Measurements from ENCODE around the gene GALNT18. TPM values are rescaled to one million over a fixed set of nuclear protein-coding genes. Genes with fewer than 3 reads are reported as not detected.
A peak's percentile ranks its signal among the peaks of the same experiment; 100 is the strongest.

Gene GALNT18
- total RNA-seq, 4 donors from 2014 or later: 3.5 to 31.4 (median 11.1) TPM

- TF ChIP-seq POLR2A (IDR thresholded peaks at IDR 0.05) (no peak), CTCF (IDR thresholded peaks at IDR 0.05) (no peak)
- H3K36me3 ChIP-seq: no peaks in the 10 kb centered on the region
- H3K4me1 ChIP-seq: no peaks in the 10 kb centered on the region
- H3K9me3 ChIP-seq: no peaks in the 10 kb centered on the region
- no peaks in the 10 kb centered on the region for H3K27me3 ChIP-seq
- H3K4me3 ChIP-seq: no peak overlapping the region
- H3K27ac ChIP-seq: no peak overlapping the region
- DNase-seq: no peak
Measured at GRCh38 chr11:11320825-11321224, 301.0 kb downstream of the GALNT18 start.

- TF ChIP-seq POLR2A (IDR thresholded peaks at IDR 0.05) (no peak), CTCF (IDR thresholded peaks at IDR 0.05) (no peak)
- Histone ChIP-seq H3K4me1 (no peaks in the 10 kb centered on the region), H3K36me3 (no peaks in the 10 kb centered on the region)
Measured at GRCh38 chr11:11318961-11319360, 302.8 kb downstream of the GALNT18 start.

GRCh38 chr11:11318461-11318860 lies 303.3 kb downstream of the GALNT18 start:
- H3K4me1 ChIP-seq: no peaks in the 10 kb centered on the region
- H3K9me3 ChIP-seq: no peaks in the 10 kb centered on the region
- DNase-seq: no peak
- H3K36me3 ChIP-seq: no peaks in the 10 kb centered on the region
- TF ChIP-seq CTCF (IDR thresholded peaks at IDR 0.05) (no peak), POLR2A (IDR thresholded peaks at IDR 0.05) (no peak)
- no peaks in the 10 kb centered on the region for H3K27me3 ChIP-seq
- H3K4me3 ChIP-seq: no peak overlapping the region
- no peak overlapping the region for H3K27ac ChIP-seq

More at GRCh38 chr11:11318961-11319360, 302.8 kb downstream of the GALNT18 start:
- Histone ChIP-seq H3K27ac (no peak overlapping the region), H3K9me3 (no peaks in the 10 kb centered on the region), H3K27me3 (no peaks in the 10 kb centered on the region), H3K4me3 (no peak overlapping the region)
- DNase-seq: no peak

GRCh38 chr11:11316651-11317230 lies 305.1 kb downstream of the GALNT18 start:
- no peak overlapping the region for H3K4me3 ChIP-seq
- no peaks in the 10 kb centered on the region for H3K36me3 ChIP-seq
- H3K4me1 ChIP-seq: no peaks in the 10 kb centered on the region
- TF ChIP-seq CTCF (IDR thresholded peaks at IDR 0.05) (no peak), POLR2A (IDR thresholded peaks at IDR 0.05) (no peak)
- no peak for DNase-seq
- H3K27ac ChIP-seq: no peak overlapping the region
- no peaks in the 10 kb centered on the region for H3K9me3 ChIP-seq
- no peaks in the 10 kb centered on the region for H3K27me3 ChIP-seq

GRCh38 chr11:11313902-11314692 lies 307.7 kb downstream of the GALNT18 start:
- Histone ChIP-seq H3K27me3 (no peaks in the 10 kb centered on the region), H3K4me1 (no peaks in the 10 kb centered on the region), H3K9me3 (no peaks in the 10 kb centered on the region), H3K36me3 (no peaks in the 10 kb centered on the region), H3K4me3 (no peak overlapping the region), H3K27ac (peak overlapping the region in 1 of 4 donors; percentile 14)
- TF ChIP-seq POLR2A (IDR thresholded peaks at IDR 0.05): no peak
- TF ChIP-seq CTCF (IDR thresholded peaks at IDR 0.05): no peak
- DNase-seq: no peak
